NCI-H1436 treated with DMSO at 0.1 percent for 48 hours (cell line): ENCODE measurements around the gene FAM131C.
"Not testable (repeated sequence)": the region's sequence is repeated elsewhere in the genome, so short reads cannot be mapped to it uniquely, and the experiment has no call there.

Source experiments
- DNase-seq: peaks from one replicate; lab custom pipeline; 2025; lab: John Stamatoyannopoulos, UW

The FAM131C gene

GRCh38 chr1:16058394-16059120 is 14.9 kb downstream of the FAM131C start:
- DNase-seq, result not testable (repeated sequence)

GRCh38 chr1:16057314-16057915 is 16.0 kb downstream of the FAM131C start:
- DNase-seq, result not testable (repeated sequence)

- DNase-seq, result not testable (repeated sequence)
Observed at GRCh38 chr1:16056521-16056912, 16.9 kb downstream of the FAM131C start.

GRCh38 chr1:16055613-16056520 is 17.6 kb downstream of the FAM131C start:
- DNase-seq, result no peak

- DNase-seq, result no peak
Observed at GRCh38 chr1:16054598-16055540, 18.6 kb downstream of the FAM131C start.

GRCh38 chr1:16053781-16054502 is 19.5 kb downstream of the FAM131C start:
- no peak for DNase-seq

- not testable (repeated sequence) for DNase-seq
Observed at GRCh38 chr1:16051949-16052348, 21.5 kb downstream of the FAM131C start.

GRCh38 chr1:16051039-16051438 is 22.4 kb downstream of the FAM131C start:
- DNase-seq, result no peak

GRCh38 chr1:16050328-16050727 is 23.1 kb downstream of the FAM131C start:
- DNase-seq, result no peak

GRCh38 chr1:16048573-16049189 is 24.8 kb downstream of the FAM131C start:
- no peak for DNase-seq

GRCh38 chr1:16047791-16048475 is 25.5 kb downstream of the FAM131C start:
- no peak for DNase-seq

GRCh38 chr1:16046842-16047241 is 26.6 kb downstream of the FAM131C start:
- DNase-seq, result no peak

- DNase-seq, result no peak
Observed at GRCh38 chr1:16043950-16044349, 29.5 kb downstream of the FAM131C start.

GRCh38 chr1:16043521-16043920 is 29.9 kb downstream of the FAM131C start, which contains the start of gene CLCNKB:
Gene CLCNKB (plus strand): TSS chr1:16043782. CDS start chr1:16044493, 711 bp downstream.
- no peak for DNase-seq

GRCh38 chr1:16042654-16043053 is 30.8 kb downstream of the FAM131C start:
- not testable (repeated sequence) for DNase-seq

GRCh38 chr1:16042096-16042495 is 31.4 kb downstream of the FAM131C start:
- no peak for DNase-seq

GRCh38 chr1:16041200-16041599 is 32.3 kb downstream of the FAM131C start:
- no peak for DNase-seq

GRCh38 chr1:16039871-16040270 is 33.6 kb downstream of the FAM131C start:
- DNase-seq, result not testable (repeated sequence)

GRCh38 chr1:16038620-16038912 is 34.9 kb downstream of the FAM131C start:
- DNase-seq, result no peak

- not testable (repeated sequence) for DNase-seq
Observed at GRCh38 chr1:16036461-16036860, 37.0 kb downstream of the FAM131C start.
